Neural cell (in vitro differentiated cells): ENCODE measurements around the gene CYP27A1. TPM values are rescaled to one million over a fixed set of nuclear protein-coding genes. Genes with fewer than 3 reads are reported as not detected.
"Not testable (repeated sequence)": the region's sequence is repeated elsewhere in the genome, so short reads cannot be mapped to it uniquely, and the experiment has no call there.

Experiments used
- H2AFZ ChIP-seq: fragments of 200-600, 300-800 bp; sonication (generic), shearing (Covaris generic); 2 replicates; pipeline ENCODE4 v1.6.0; 2014; ENCODE audit warnings: low read depth, mild to moderate bottlenecking, antibody characterized with exemption, low read length, moderate library complexity
- H3F3A ChIP-seq: fragments of 200-600 bp; shearing (Covaris generic); 2 replicates; pipeline ENCODE4 v1.6.1; 2016; ENCODE audit warnings: mild to moderate bottlenecking, moderate library complexity, mixed read lengths, antibody characterized with exemption, low read length; ENCODE audit not compliant: insufficient read depth, poor library complexity, severe bottlenecking
- H3K27ac ChIP-seq: fragments of 200-600, 300-800 bp; sonication (generic), shearing (Covaris generic); 2 replicates; pipeline ENCODE4 v1.5.1; 2014; ENCODE audit warnings: mild to moderate bottlenecking, low read length, moderate library complexity
- H3K27me3 ChIP-seq: fragments of 300-800, 200-600 bp; sonication (generic), shearing (Covaris generic); 2 replicates; pipeline ENCODE4 v1.6.0; 2014; ENCODE audit warnings: mild to moderate bottlenecking, low read depth, low read length, moderate library complexity; ENCODE audit not compliant: insufficient read depth
- H3K36me3 ChIP-seq: fragments of 300-800, 200-600 bp; sonication (generic), shearing (Covaris generic); 2 replicates; pipeline ENCODE4 v1.5.1; 2014; ENCODE audit warnings: mild to moderate bottlenecking, antibody characterized with exemption, low read length, moderate library complexity; ENCODE audit not compliant: insufficient read depth
- H3K4me2 ChIP-seq: fragments of 300-800, 200-600 bp; sonication (generic), shearing (Covaris generic); 2 replicates; pipeline ENCODE4 v1.6.0; 2014; ENCODE audit warnings: mild to moderate bottlenecking, low read length
- H3K4me3 ChIP-seq: fragments of 300-800, 200-600 bp; sonication (generic), shearing (Covaris generic); 2 replicates; pipeline ENCODE4 v1.5.1; 2014; ENCODE audit warnings: mild to moderate bottlenecking, low read length, moderate library complexity
- H3K79me2 ChIP-seq: fragments of 200-600 bp; shearing (Covaris generic); replicated peaks from 2 replicates; pipeline ENCODE4 v1.6.0; 2014; ENCODE audit warnings: mild to moderate bottlenecking, low read length, moderate library complexity; ENCODE audit not compliant: insufficient read depth
- H3K9ac ChIP-seq: fragments of 300-800, 200-600 bp; sonication (generic), shearing (Covaris generic); 2 replicates; pipeline ENCODE4 v1.6.1; 2016; ENCODE audit warnings: mild to moderate bottlenecking, low read length, mixed read lengths
- H3K9me2 ChIP-seq: fragments of 200-600 bp; shearing (Covaris generic); 2 replicates; pipeline ENCODE4 v1.6.1; 2016; ENCODE audit warnings: mild to moderate bottlenecking, low read length, mixed read lengths; ENCODE audit not compliant: insufficient read depth
- H3K9me3 ChIP-seq: fragments of 200-600, 300-800 bp; sonication (generic), shearing (Covaris generic); 2 replicates; pipeline ENCODE4 v1.6.1; 2016; ENCODE audit warnings: mild to moderate bottlenecking, mixed run types, low read length, moderate library complexity, mixed read lengths
- H4K20me1 ChIP-seq: fragments of 200-600 bp; shearing (Covaris generic); 2 replicates; pipeline ENCODE4 v1.6.1; 2016; ENCODE audit warnings: mild to moderate bottlenecking, mixed run types; ENCODE audit not compliant: insufficient read depth
- CTCF ChIP-seq: fragments of 450-650 bp; IDR thresholded peaks from 2 replicates; pipeline ENCODE4 v1.5.1; 2014; ENCODE audit warnings: antibody characterized with exemption, mild to moderate bottlenecking, moderate library complexity; ENCODE audit not compliant: poor library complexity, severe bottlenecking
- EP300 ChIP-seq: fragments of 450-650 bp; conservative IDR thresholded peaks from 2 replicates; pipeline ENCODE4 v1.6.1; 2014; ENCODE audit warnings: antibody characterized with exemption, mild to moderate bottlenecking, moderate library complexity; ENCODE audit not compliant: poor library complexity, severe bottlenecking
- EZH2 ChIP-seq: fragments of 200-600, 300-800 bp; shearing (Covaris generic), sonication (generic); IDR thresholded peaks from 2 replicates; pipeline ENCODE4 v1.6.1; 2014; ENCODE audit warnings: antibody characterized with exemption, low read length, borderline replicate concordance, mild to moderate bottlenecking; ENCODE audit not compliant: insufficient read depth, poor library complexity, severe bottlenecking
- MXI1 ChIP-seq: fragments of 450-650 bp; conservative IDR thresholded peaks from 2 replicates; pipeline ENCODE4 v1.6.1; 2014; ENCODE audit warnings: antibody characterized with exemption, mild to moderate bottlenecking; ENCODE audit not compliant: poor library complexity, severe bottlenecking
- POLR2AphosphoS5 ChIP-seq: IDR thresholded peaks from 2 replicates; pipeline ENCODE4 v1.6.1; 2012
- RAD21 ChIP-seq: fragments of 450-650 bp; conservative IDR thresholded peaks from 2 replicates; pipeline ENCODE4 v1.6.1; 2014; ENCODE audit warnings: antibody characterized with exemption, mild to moderate bottlenecking, moderate library complexity
- REST ChIP-seq: IDR thresholded peaks from 2 replicates; pipeline ENCODE4 v1.6.1; 2012; ENCODE audit warnings: borderline replicate concordance
- SMC3 ChIP-seq: fragments of 450-650 bp; conservative IDR thresholded peaks from 2 replicates; pipeline ENCODE4 v1.6.1; 2014; ENCODE audit warnings: antibody characterized with exemption, mild to moderate bottlenecking, moderate library complexity; ENCODE audit not compliant: poor library complexity
- TAF1 ChIP-seq: IDR thresholded peaks from 2 replicates; pipeline ENCODE4 v1.6.1; 2012; ENCODE audit warnings: low read depth
- polyA plus RNA-seq: library from polyadenylated mRNA; depleted of rRNA; stranded (reverse); fragments of >200 nt; gene quantifications from 2 replicates; pipeline ENCODE4 v1.2.3, GENCODE V29; 2014

The CYP27A1 gene
- polyA plus RNA-seq, 1 donor from 2014 or later: not detected

- no peak for TF ChIP-seq MXI1
- no peak for TF ChIP-seq REST
- TF ChIP-seq EZH2: no peak
- no peak for TF ChIP-seq SMC3
- no peak for TF ChIP-seq POLR2AphosphoS5
- no peak for TF ChIP-seq CTCF
- TF ChIP-seq RAD21: no peak
- TF ChIP-seq TAF1: no peak
- TF ChIP-seq EP300: no peak
- H3K9me2 ChIP-seq: no peaks in the 10 kb centered on the region
- H2AFZ ChIP-seq: no peak overlapping the region
- H3K4me2 ChIP-seq: no peak overlapping the region
- no peak overlapping the region for H3K27ac ChIP-seq
- no peaks in the 10 kb centered on the region for H4K20me1 ChIP-seq
- H3F3A ChIP-seq: no peaks in the 10 kb centered on the region
- H3K36me3 ChIP-seq: no peaks in the 10 kb centered on the region
- no peak overlapping the region for H3K9ac ChIP-seq
- no peak overlapping the region for H3K4me3 ChIP-seq
- H3K9me3 ChIP-seq: no peaks in the 10 kb centered on the region
- H3K27me3 ChIP-seq: no peaks in the 10 kb centered on the region
- no peaks in the 10 kb centered on the region for H3K79me2 ChIP-seq
Observed at GRCh38 chr2:218761795-218762194, 20.2 kb upstream of the CYP27A1 start.

- not testable (repeated sequence) for H3K4me2 ChIP-seq, H3K27me3 ChIP-seq, H3K9me2 ChIP-seq, H3K4me3 ChIP-seq, H2AFZ ChIP-seq, H3K79me2 ChIP-seq, H3K9ac ChIP-seq, H3K27ac ChIP-seq, H3K36me3 ChIP-seq, H3F3A ChIP-seq, H3K9me3 ChIP-seq, H4K20me1 ChIP-seq
Observed at GRCh38 chr2:218772759-218773158, 9.2 kb upstream of the CYP27A1 start.

GRCh38 chr2:218773881-218774280 is 8.1 kb upstream of the CYP27A1 start:
- no peak overlapping the region for H3K4me3 ChIP-seq
- H3K27ac ChIP-seq: no peak overlapping the region
- H3F3A ChIP-seq: no peaks in the 10 kb centered on the region
- H3K9me2 ChIP-seq: no peaks in the 10 kb centered on the region
- H3K4me2 ChIP-seq: no peak overlapping the region
- no peak for TF ChIP-seq EZH2
- TF ChIP-seq REST: no peak
- no peak for TF ChIP-seq TAF1
- TF ChIP-seq EP300: no peak
- TF ChIP-seq POLR2AphosphoS5: no peak
- no peak for TF ChIP-seq RAD21
- no peak for TF ChIP-seq SMC3
- TF ChIP-seq CTCF: no peak
- TF ChIP-seq MXI1: no peak
- no peaks in the 10 kb centered on the region for H3K27me3 ChIP-seq
- H3K9ac ChIP-seq: no peak overlapping the region
- H4K20me1 ChIP-seq: no peaks in the 10 kb centered on the region
- H3K79me2 ChIP-seq: no peaks in the 10 kb centered on the region
- no peak overlapping the region for H2AFZ ChIP-seq
- H3K36me3 ChIP-seq: no peaks in the 10 kb centered on the region
- H3K9me3 ChIP-seq: no peaks in the 10 kb centered on the region
